ENCODE measurements around the gene LDLRAD4.

LDLRAD4 gene

GRCh38 chr18:13302040-13302439 lies 83.5 kb downstream of the LDLRAD4 start:
- no peak overlapping the region for H3K9ac ChIP-seq (ENCODE audit: low read depth, low read length, poor library complexity)
- H3K27ac ChIP-seq (replicated peaks; ENCODE audit: low read length): no peak overlapping the region
- no peak overlapping the region for H3K4me3 ChIP-seq (ENCODE audit: low read length in 2 of 2)
- WGBS, 2 donors (ENCODE audit: extremely low coverage in 2 of 2, insufficient read length in 2 of 2, insufficient replicate concordance in 1 of 2): no CpG with 5 or more reads among the region's 6 CpGs
- no peak overlapping the region for H4K8ac ChIP-seq (ENCODE audit: low read depth, low read length)
- H3K4me1 ChIP-seq (ENCODE audit: control insufficient read depth in 2 of 2, insufficient read depth in 1 of 2, low read depth in 1 of 2, low read length in 2 of 2): no peaks in the 10 kb centered on the region
- H2BK5ac ChIP-seq (ENCODE audit: low read length): no peak overlapping the region
- H2BK15ac ChIP-seq (ENCODE audit: low read length): no peak overlapping the region
- no peaks in the 10 kb centered on the region for H3K27me3 ChIP-seq (ENCODE audit: control insufficient read depth in 3 of 3, insufficient read depth in 3 of 3, low read depth in 1 of 3, low read length in 3 of 3)
- no peak overlapping the region for H2BK12ac ChIP-seq (ENCODE audit: low read length)
- no peaks in the 10 kb centered on the region for H3K79me1 ChIP-seq (ENCODE audit: low read depth, low read length)
- no peak overlapping the region for H3K18ac ChIP-seq (ENCODE audit: low read length)
- H2AFZ ChIP-seq (ENCODE audit: low read length): no peak overlapping the region
- H2BK120ac ChIP-seq (ENCODE audit: low read depth, low read length): no peak overlapping the region
- H3K36me3 ChIP-seq (replicated peaks in 1 of 2; ENCODE audit: control insufficient read depth in 2 of 2, insufficient read depth in 2 of 2, low read length in 2 of 2): no peaks in the 10 kb centered on the region
- no peak overlapping the region for H3K4ac ChIP-seq (ENCODE audit: low read length)
- H3K4me2 ChIP-seq (ENCODE audit: insufficient read depth, low read length, poor library complexity, severe bottlenecking): no peak overlapping the region
- H4K91ac ChIP-seq (ENCODE audit: low read depth, low read length, poor library complexity): no peak overlapping the region
- no peak overlapping the region for H3K23ac ChIP-seq (ENCODE audit: low read depth, low read length, poor library complexity)
- H3K14ac ChIP-seq (ENCODE audit: low read length): no peak overlapping the region
- no peak overlapping the region for H2AK5ac ChIP-seq (ENCODE audit: low read depth, low read length)
- DNase-seq (ENCODE audit: low spot score): no peak
- no peaks in the 10 kb centered on the region for H3K9me3 ChIP-seq (replicated peaks in 1 of 2; ENCODE audit: control insufficient read depth in 2 of 2, insufficient read depth in 1 of 2, low read depth in 1 of 2, low read length in 2 of 2)

GRCh38 chr18:13302457-13303225 lies 84.1 kb downstream of the LDLRAD4 start:
- no peak overlapping the region for H2BK12ac ChIP-seq (ENCODE audit: low read length)
- H3K4me1 ChIP-seq (ENCODE audit: control insufficient read depth in 2 of 2, insufficient read depth in 1 of 2, low read depth in 1 of 2, low read length in 2 of 2): no peaks in the 10 kb centered on the region
- no peak overlapping the region for H2AK5ac ChIP-seq (ENCODE audit: low read depth, low read length)
- H2BK5ac ChIP-seq (ENCODE audit: low read length): no peak overlapping the region
- no peak overlapping the region for H3K4ac ChIP-seq (ENCODE audit: low read length)
- H3K4me2 ChIP-seq (ENCODE audit: insufficient read depth, low read length, poor library complexity, severe bottlenecking): no peak overlapping the region
- no peak overlapping the region for H3K4me3 ChIP-seq (ENCODE audit: low read length in 2 of 2)
- no peaks in the 10 kb centered on the region for H3K79me1 ChIP-seq (ENCODE audit: low read depth, low read length)
- no peaks in the 10 kb centered on the region for H3K27me3 ChIP-seq (ENCODE audit: control insufficient read depth in 3 of 3, insufficient read depth in 3 of 3, low read depth in 1 of 3, low read length in 3 of 3)
- H2BK120ac ChIP-seq (ENCODE audit: low read depth, low read length): no peak overlapping the region
- H2BK15ac ChIP-seq (ENCODE audit: low read length): no peak overlapping the region
- H3K23ac ChIP-seq (ENCODE audit: low read depth, low read length, poor library complexity): no peak overlapping the region
- no peak overlapping the region for H2AFZ ChIP-seq (ENCODE audit: low read length)
- no peak overlapping the region for H3K27ac ChIP-seq (replicated peaks; ENCODE audit: low read length)
- no CpG with 5 or more reads among the region's 8 CpGs for WGBS, 2 donors (ENCODE audit: extremely low coverage in 2 of 2, insufficient read length in 2 of 2, insufficient replicate concordance in 1 of 2)
- no peaks in the 10 kb centered on the region for H3K36me3 ChIP-seq (replicated peaks in 1 of 2; ENCODE audit: control insufficient read depth in 2 of 2, insufficient read depth in 2 of 2, low read length in 2 of 2)
- H3K14ac ChIP-seq (ENCODE audit: low read length): no peak overlapping the region
- H4K8ac ChIP-seq (ENCODE audit: low read depth, low read length): no peak overlapping the region
- no peak overlapping the region for H4K91ac ChIP-seq (ENCODE audit: low read depth, low read length, poor library complexity)
- no peaks in the 10 kb centered on the region for H3K9me3 ChIP-seq (replicated peaks in 1 of 2; ENCODE audit: control insufficient read depth in 2 of 2, insufficient read depth in 1 of 2, low read depth in 1 of 2, low read length in 2 of 2)
- DNase-seq (ENCODE audit: low spot score): no peak
- H3K9ac ChIP-seq (ENCODE audit: low read depth, low read length, poor library complexity): no peak overlapping the region
- no peak overlapping the region for H3K18ac ChIP-seq (ENCODE audit: low read length)

- H3K23ac ChIP-seq (ENCODE audit: low read depth, low read length, poor library complexity): no peak overlapping the region
- H2AFZ ChIP-seq (ENCODE audit: low read length): no peak overlapping the region
- H3K4me1 ChIP-seq (ENCODE audit: control insufficient read depth in 2 of 2, insufficient read depth in 1 of 2, low read depth in 1 of 2, low read length in 2 of 2): no peaks in the 10 kb centered on the region
- no peak overlapping the region for H3K27ac ChIP-seq (replicated peaks; ENCODE audit: low read length)
- no peaks in the 10 kb centered on the region for H3K36me3 ChIP-seq (replicated peaks in 1 of 2; ENCODE audit: control insufficient read depth in 2 of 2, insufficient read depth in 2 of 2, low read length in 2 of 2)
- H3K4me2 ChIP-seq (ENCODE audit: insufficient read depth, low read length, poor library complexity, severe bottlenecking): no peak overlapping the region
- H3K4ac ChIP-seq (ENCODE audit: low read length): no peak overlapping the region
- no peak overlapping the region for H4K8ac ChIP-seq (ENCODE audit: low read depth, low read length)
- no peak overlapping the region for H4K91ac ChIP-seq (ENCODE audit: low read depth, low read length, poor library complexity)
- no peaks in the 10 kb centered on the region for H3K79me1 ChIP-seq (ENCODE audit: low read depth, low read length)
- H3K27me3 ChIP-seq (ENCODE audit: control insufficient read depth in 3 of 3, insufficient read depth in 3 of 3, low read depth in 1 of 3, low read length in 3 of 3): no peaks in the 10 kb centered on the region
- H3K4me3 ChIP-seq (ENCODE audit: low read length in 2 of 2): no peak overlapping the region
- H2BK120ac ChIP-seq (ENCODE audit: low read depth, low read length): no peak overlapping the region
- H2BK12ac ChIP-seq (ENCODE audit: low read length): no peak overlapping the region
- H2BK15ac ChIP-seq (ENCODE audit: low read length): no peak overlapping the region
- no CpG with 5 or more reads among the region's 6 CpGs for WGBS, 2 donors (ENCODE audit: extremely low coverage in 2 of 2, insufficient read length in 2 of 2, insufficient replicate concordance in 1 of 2)
- no peak overlapping the region for H3K14ac ChIP-seq (ENCODE audit: low read length)
- H2AK5ac ChIP-seq (ENCODE audit: low read depth, low read length): no peak overlapping the region
- H3K9ac ChIP-seq (ENCODE audit: low read depth, low read length, poor library complexity): no peak overlapping the region
- H3K18ac ChIP-seq (ENCODE audit: low read length): no peak overlapping the region
- no peaks in the 10 kb centered on the region for H3K9me3 ChIP-seq (replicated peaks in 1 of 2; ENCODE audit: control insufficient read depth in 2 of 2, insufficient read depth in 1 of 2, low read depth in 1 of 2, low read length in 2 of 2)
- H2BK5ac ChIP-seq (ENCODE audit: low read length): no peak overlapping the region
- no peak for DNase-seq (ENCODE audit: low spot score)
Observed at GRCh38 chr18:13303756-13304364, 85.3 kb downstream of the LDLRAD4 start.

- H2BK15ac ChIP-seq (ENCODE audit: low read length): no peak overlapping the region
- no peak overlapping the region for H3K4me2 ChIP-seq (ENCODE audit: insufficient read depth, low read length, poor library complexity, severe bottlenecking)
- no peak overlapping the region for H2BK12ac ChIP-seq (ENCODE audit: low read length)
- no peak overlapping the region for H4K8ac ChIP-seq (ENCODE audit: low read depth, low read length)
- H3K79me1 ChIP-seq (ENCODE audit: low read depth, low read length): no peaks in the 10 kb centered on the region
- no peak overlapping the region for H2AK5ac ChIP-seq (ENCODE audit: low read depth, low read length)
- no peak overlapping the region for H2AFZ ChIP-seq (ENCODE audit: low read length)
- no CpG with 5 or more reads among the region's 3 CpGs for WGBS, 2 donors (ENCODE audit: extremely low coverage in 2 of 2, insufficient read length in 2 of 2, insufficient replicate concordance in 1 of 2)
- H2BK120ac ChIP-seq (ENCODE audit: low read depth, low read length): no peak overlapping the region
- H3K18ac ChIP-seq (ENCODE audit: low read length): no peak overlapping the region
- no peak overlapping the region for H3K4ac ChIP-seq (ENCODE audit: low read length)
- no peaks in the 10 kb centered on the region for H3K36me3 ChIP-seq (replicated peaks in 1 of 2; ENCODE audit: control insufficient read depth in 2 of 2, insufficient read depth in 2 of 2, low read length in 2 of 2)
- H3K9me3 ChIP-seq (replicated peaks in 1 of 2; ENCODE audit: control insufficient read depth in 2 of 2, insufficient read depth in 1 of 2, low read depth in 1 of 2, low read length in 2 of 2): no peaks in the 10 kb centered on the region
- H2BK5ac ChIP-seq (ENCODE audit: low read length): no peak overlapping the region
- no peak overlapping the region for H3K14ac ChIP-seq (ENCODE audit: low read length)
- H3K4me1 ChIP-seq (ENCODE audit: control insufficient read depth in 2 of 2, insufficient read depth in 1 of 2, low read depth in 1 of 2, low read length in 2 of 2): no peaks in the 10 kb centered on the region
- no peak overlapping the region for H3K9ac ChIP-seq (ENCODE audit: low read depth, low read length, poor library complexity)
- H3K27ac ChIP-seq (replicated peaks; ENCODE audit: low read length): no peak overlapping the region
- H3K23ac ChIP-seq (ENCODE audit: low read depth, low read length, poor library complexity): no peak overlapping the region
- DNase-seq (ENCODE audit: low spot score): no peak
- H3K27me3 ChIP-seq (ENCODE audit: control insufficient read depth in 3 of 3, insufficient read depth in 3 of 3, low read depth in 1 of 3, low read length in 3 of 3): no peaks in the 10 kb centered on the region
- no peak overlapping the region for H4K91ac ChIP-seq (ENCODE audit: low read depth, low read length, poor library complexity)
- no peak overlapping the region for H3K4me3 ChIP-seq (ENCODE audit: low read length in 2 of 2)
Observed at GRCh38 chr18:13305301-13305700, 86.7 kb downstream of the LDLRAD4 start.
